ENCODE measurements around the gene WNT3.
"Not testable (repeated sequence)": the region's sequence is repeated elsewhere in the genome, so short reads cannot be mapped to it uniquely, and the experiment has no call there.

The WNT3 gene

DNA sequence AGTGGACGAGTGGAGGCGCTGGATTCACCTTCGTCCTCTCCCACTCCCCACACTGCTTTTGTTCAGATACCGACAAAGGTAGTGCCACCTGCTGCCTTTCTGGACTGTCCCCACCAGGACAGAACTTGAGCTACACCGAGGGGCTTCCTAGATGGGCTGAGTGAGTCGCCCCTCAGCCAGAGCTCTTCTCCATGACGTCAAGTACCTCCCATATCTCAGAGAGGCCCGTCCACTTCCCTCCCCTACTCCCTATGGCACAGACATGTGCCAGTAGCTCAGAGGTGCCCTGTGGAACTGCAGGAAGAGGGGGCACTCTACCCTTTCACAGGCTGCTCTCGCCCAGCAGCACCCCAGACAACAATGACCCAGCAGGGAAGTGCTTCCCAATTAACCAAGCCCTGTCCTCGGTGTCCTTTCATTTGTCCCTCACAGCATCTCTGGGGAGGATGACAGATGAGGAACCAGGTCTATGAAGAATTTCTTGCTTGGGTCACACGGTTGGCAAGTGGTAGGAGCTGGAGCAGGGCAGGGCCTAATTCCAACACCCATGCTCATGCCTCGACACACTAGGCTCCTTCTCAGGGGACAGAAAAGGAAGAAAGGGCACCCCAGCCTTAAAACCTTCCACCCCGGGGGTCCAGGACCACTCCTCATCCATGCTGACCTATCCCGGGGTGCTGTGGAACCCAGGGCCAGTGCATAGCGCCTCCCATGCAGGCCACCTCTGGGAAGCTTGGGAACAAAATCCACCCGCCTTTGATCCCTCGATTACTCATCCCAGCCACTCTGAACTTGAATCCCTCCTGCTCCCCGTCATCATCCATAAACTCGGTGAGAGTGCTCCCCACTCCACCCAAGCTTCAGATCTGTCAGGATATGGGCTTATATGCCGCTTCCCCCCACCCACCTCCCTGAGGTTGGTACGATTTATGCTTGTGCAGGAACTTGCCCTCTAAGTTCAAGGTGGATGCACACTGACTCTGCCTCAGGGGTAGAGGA lies 51.7 kb downstream of the WNT3 start:
- no peak for FAIRE-seq
- DNase-seq (ENCODE audit: low spot score), result peak; percentile 4

DNA sequence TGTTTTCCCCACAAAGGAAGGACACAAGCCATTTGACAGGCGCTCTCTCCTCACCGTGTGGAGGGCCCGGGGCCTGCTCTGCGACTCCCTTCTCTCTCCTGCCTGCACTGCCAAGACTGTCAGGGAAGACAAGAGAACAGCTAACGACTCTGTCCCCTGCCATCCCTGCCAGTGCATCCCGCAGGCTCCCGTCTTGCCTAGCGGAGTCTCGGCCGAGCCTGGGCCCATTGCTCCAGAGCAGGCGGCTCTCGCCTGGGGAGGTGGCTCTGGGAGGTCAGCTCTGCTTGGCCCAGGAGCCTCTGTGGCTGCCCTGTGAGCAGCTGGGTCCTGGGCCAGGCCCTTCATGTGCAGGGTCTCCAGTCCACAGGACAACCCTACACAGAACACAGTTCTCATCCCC lies 53.0 kb downstream of the WNT3 start:
- no peak for DNase-seq (ENCODE audit: low spot score)
- FAIRE-seq, result no peak

- FAIRE-seq, result peak; percentile 20
- peak; percentile 72 for DNase-seq (ENCODE audit: low spot score)
Observed at GRCh38 chr17:46764709-46765401, 53.6 kb downstream of the WNT3 start.

GRCh38 chr17:46764000-46764708 lies 54.3 kb downstream of the WNT3 start:
- FAIRE-seq (no peak), DNase-seq (ENCODE audit: low spot score) (no peak)

DNA sequence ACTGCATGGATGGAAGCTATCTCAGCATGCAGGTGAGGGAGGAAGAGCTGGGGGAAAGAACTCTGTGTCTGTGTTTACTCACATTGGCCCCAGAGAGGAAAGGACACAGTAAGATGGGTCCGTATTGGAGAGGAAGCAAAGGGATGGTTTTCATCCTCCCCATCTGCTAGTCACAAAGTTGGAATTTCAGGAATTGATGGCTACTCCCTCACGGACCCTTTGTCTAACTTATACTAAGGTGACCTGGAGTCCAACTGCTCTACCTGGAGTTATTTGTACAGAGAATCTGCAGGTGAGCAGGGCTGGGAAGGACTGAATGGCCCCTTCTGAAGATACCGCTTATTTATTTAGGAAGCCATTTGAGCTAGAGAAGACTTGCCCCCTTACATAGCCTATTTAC lies 55.1 kb downstream of the WNT3 start:
- DNase-seq (ENCODE audit: low spot score), result no peak
- no peak for FAIRE-seq

DNA sequence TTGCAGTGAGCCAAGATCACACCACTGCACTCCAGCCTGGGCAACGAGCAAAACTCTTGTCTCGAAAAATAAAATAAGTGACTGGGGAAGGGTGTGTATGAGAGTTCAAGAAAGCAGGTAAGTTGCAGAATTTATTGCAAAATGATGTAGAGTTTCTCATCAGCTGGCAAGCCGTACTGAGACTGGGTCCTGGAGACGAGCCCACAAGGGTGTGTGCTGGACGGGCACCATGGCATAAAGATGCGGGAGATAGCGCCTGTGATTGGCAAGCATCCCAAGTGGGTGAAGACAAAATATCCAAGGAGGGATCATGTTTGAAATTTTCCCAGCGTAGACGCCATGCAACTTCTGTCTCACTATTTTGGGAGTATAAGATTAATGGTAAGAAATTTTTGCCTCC lies 59.4 kb downstream of the WNT3 start:
- DNase-seq (ENCODE audit: low spot score) (no peak), FAIRE-seq (no peak)

GRCh38 chr17:46758614-46759013 lies 59.9 kb downstream of the WNT3 start:
- DNase-seq (ENCODE audit: low spot score), result no peak
- FAIRE-seq, result no peak

- FAIRE-seq; DNase-seq (ENCODE audit: low spot score): not testable (repeated sequence)
Observed at GRCh38 chr17:46757588-46757987, 60.9 kb downstream of the WNT3 start.

DNA sequence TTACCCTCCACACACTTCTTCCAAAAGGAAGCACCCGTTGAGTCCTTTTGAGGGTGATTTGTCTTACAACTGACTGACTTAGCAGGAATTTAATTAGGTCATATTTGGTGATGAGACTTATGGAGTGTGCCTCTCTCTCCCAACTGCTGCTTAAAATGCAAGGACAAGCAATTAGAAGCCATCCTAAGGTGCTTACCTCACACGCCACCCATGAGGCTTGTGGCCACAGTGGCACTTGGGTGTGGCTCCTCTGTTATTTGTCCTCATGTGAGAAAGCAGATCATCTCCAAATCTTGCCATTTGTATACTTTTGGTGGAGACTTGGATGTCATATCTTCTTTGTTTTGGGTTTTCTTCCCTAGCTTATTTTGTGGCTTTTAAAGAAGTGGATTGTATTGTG lies 61.6 kb downstream of the WNT3 start:
- DNase-seq (ENCODE audit: low spot score) (no peak), FAIRE-seq (no peak)

GRCh38 chr17:46756081-46756735 lies 62.3 kb downstream of the WNT3 start:
- no peak for FAIRE-seq
- no peak for DNase-seq (ENCODE audit: low spot score)

DNA sequence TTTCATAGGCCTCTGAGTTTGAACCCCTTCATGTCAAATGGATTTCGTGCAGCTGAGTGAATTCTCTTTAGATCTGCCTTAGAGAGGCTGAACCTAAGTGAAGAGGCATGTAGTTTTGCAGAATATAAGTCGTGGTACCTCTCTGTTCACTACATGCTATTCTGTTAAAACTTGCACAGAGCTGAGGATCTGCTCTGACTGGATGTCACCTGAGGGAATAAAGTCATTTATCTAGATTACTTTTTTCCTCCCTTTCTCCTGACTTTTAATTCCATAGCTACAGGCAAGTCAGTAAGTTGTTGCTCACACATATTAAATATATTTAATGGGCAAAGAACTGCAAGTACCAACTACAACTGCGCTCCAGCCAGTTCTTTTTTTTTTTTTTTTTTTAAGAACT lies 64.7 kb downstream of the WNT3 start:
- no peak for FAIRE-seq
- no peak for DNase-seq (ENCODE audit: low spot score)

DNA sequence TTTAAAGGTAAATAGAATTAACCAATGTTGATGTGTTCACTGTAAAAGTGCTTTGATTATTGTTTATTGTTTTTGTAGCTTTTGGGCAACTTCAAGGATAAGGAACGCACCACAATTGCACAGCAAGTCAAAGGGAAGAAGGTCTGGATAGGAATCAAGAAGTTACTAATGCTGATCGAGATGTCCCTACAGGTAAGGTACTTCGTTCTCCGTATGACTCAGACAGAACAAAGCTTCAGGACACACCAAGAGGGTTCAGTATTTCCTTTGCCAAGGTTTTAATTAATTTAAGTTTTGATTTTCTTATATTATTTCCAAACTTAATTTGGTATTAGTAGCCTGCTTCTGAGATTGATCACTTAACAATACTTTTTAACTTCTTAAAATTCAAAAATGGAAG lies 67.1 kb downstream of the WNT3 start:
- no peak for DNase-seq (ENCODE audit: low spot score)
- FAIRE-seq, result no peak

DNA sequence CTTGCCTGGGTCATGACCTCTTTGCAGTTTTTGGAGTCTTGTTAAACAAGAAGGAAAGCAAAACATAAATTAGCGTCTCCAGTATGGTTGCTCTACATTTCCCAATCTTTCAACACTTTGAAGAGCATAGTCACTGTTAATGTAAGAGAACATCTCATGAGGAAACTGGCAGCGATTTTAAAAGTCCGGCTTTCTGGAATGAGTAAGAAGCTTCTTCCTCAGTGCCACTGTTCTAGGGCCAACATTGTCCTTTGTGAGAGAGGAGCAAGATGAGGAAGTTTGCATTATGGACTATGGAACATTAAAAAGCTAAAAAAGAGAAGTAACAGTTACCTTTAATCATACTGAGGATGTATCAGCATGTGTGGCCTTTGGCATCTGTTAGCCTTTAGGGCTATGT lies 73.1 kb downstream of the WNT3 start:
- no peak for FAIRE-seq

DNA sequence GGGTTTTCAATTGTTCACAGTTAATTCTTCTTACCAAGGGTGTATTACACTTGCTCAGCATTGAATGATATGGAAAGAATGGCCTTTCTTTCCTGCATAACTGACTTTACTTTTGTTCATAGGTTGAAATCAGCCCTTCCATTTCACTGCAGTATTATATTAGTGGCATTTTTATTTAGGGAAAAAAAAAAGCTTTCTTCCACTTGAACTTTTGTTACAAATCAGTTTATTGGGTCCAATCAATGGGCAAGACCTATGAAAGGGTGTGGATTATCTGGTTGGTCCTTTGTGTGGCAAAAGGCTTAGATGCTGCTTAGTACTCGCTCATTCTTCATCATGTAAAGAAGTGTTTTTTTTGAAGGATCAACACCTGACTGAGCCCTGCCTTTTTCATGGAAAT lies 74.1 kb downstream of the WNT3 start:
- DNase-seq (ENCODE audit: low spot score) (no peak), FAIRE-seq (no peak)

More for the DNA sequence above, 73.1 kb downstream of the WNT3 start:
- no peak for DNase-seq (ENCODE audit: low spot score)

- DNase-seq (ENCODE audit: low spot score) (peak; percentile 74), FAIRE-seq (no peak)
Observed at GRCh38 chr17:46742565-46743270, 75.8 kb downstream of the WNT3 start.

DNA sequence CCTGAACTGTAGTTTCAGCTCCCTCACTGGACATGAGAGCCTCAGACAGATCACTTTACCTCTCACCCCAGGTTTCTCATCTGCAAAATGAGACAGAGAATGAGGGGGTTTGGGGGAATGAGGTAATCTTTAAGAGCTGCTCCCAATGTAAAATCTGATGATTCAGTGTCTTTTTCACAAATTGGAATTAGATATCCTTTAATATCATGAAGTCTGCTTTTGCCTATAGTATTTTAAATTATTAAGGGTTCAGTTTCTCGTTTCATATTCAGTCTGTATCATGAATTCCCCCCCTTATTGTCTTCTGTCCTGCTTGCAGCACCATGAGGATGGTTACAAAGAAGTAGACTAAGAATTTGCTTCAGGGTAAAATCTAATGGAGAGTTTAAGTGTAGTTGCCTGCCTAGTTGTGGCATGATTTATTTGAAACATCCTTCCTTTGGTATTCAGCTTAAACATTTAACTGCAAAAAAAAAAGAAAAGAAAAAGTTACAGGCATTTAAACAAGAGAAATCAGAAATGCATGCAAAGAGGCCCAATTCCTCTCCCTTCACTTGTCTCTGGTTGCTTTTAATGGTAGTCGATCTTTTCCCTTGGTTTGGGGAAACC lies 77.3 kb downstream of the WNT3 start:
- no peak for DNase-seq (ENCODE audit: low spot score)
- FAIRE-seq, result no peak

GRCh38 chr17:46739982-46740381 lies 78.5 kb downstream of the WNT3 start:
- DNase-seq (ENCODE audit: low spot score) (no peak), FAIRE-seq (no peak)

DNA sequence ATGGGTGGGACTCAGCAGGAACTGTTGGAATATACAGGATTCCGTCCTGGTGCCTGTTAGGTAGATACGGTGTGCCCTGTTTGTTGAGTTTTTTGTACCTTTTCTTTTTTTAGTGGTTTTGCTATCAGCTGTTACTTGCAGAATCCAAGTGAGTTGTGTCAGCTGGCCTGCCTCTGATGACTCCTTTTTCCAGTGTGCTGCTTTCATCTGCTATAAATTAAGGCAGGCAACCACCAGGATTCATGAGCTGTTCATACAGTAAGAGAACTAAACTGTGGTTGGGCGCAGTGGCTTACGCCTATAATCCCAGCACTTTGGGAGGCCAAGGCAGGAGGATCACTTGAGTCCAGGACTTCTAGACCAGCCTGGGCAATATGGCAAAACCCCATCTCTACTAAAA lies 79.9 kb downstream of the WNT3 start:
- FAIRE-seq, result no peak

DNA sequence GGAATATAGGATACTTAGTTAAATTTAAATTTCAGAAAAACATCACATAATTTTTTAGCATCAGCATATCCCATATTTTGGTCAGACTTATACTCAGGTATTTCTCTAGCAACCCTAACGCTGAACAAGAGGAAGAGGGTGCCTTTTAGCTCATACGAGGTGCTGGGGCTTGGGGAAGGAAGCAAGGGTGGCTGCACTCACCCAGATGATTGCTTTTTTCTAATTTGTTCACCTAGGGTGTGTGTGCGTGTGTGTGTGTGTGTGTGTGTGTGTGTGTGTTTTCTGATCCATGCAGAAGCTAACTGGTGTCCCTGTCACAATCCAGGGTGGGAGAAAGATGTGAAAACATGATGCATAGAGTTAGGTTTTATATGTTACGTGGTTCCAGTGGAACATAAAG lies 81.2 kb downstream of the WNT3 start:
- DNase-seq (ENCODE audit: low spot score), result no peak
- FAIRE-seq, result no peak

More for the DNA sequence above, 79.9 kb downstream of the WNT3 start:
- no peak for DNase-seq (ENCODE audit: low spot score)

DNA sequence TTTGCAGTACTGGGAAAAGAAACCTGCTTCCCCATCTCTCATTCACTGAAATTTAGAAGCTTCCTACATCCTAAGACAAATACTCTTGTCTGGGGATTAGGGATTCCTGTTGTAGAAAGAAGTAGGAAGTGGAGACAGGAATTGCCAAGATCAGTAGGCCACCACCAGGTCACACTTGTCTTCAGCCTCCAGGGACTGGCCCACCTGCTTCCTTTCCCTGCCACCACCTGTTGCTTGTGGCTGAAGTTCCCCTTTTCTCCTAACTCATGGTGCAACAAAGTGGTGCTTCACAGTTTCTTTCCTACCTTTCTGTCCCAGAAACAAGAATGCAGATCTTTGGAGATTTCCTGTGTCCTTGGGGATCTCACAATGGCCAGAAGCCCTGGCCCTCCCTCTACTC lies 82.4 kb downstream of the WNT3 start:
- DNase-seq (ENCODE audit: low spot score) (no peak), FAIRE-seq (no peak)

Data from urothelium cell line (cell line).